Vagina (tissue), 2 donors: ENCODE measurements around the gene ACSF3. TPM values are rescaled to one million over a fixed set of nuclear protein-coding genes. Genes with fewer than 3 reads are reported as not detected.

ENCODE experiments used
- DNase-seq, 2 donors: peaks; one replicate each; pipeline ENCODE4 v3.0.0-alpha.2; 2017; ENCODE audit errors: extremely low spot score in 2 of 2
- H3K27ac ChIP-seq: fragments of 200-600 bp; sonication (generic); one replicate; pipeline ENCODE4 v1.5.1; 2019
- H3K27me3 ChIP-seq: fragments of 200-600 bp; sonication (generic); one replicate; pipeline ENCODE4 v1.5.1; 2019
- H3K36me3 ChIP-seq, 2 donors: fragments of 200-600 bp; sonication (generic); one replicate each; pipeline ENCODE4 v1.5.1; 2017 to 2019
- H3K4me1 ChIP-seq: fragments of 200-600 bp; sonication (generic); one replicate; pipeline ENCODE4 v1.5.1; 2019
- H3K4me3 ChIP-seq, 2 donors: fragments of 200-600 bp; sonication (generic); 1 replicate in 1 of 2; 2 replicates in 1 of 2; pipeline ENCODE4 v1.5.1; 2016 to 2019
- H3K9me3 ChIP-seq: fragments of 200-600 bp; sonication (generic); one replicate; pipeline ENCODE4 v1.5.1; 2019
- POLR2A ChIP-seq, 2 donors: fragments of 450-650 bp; IDR thresholded peaks; one replicate each; pipeline ENCODE4 v1.6.1; 2017; ENCODE audit warnings: antibody characterized with exemption in 2 of 2, mild to moderate bottlenecking in 2 of 2, moderate library complexity in 2 of 2
- POLR2AphosphoS5 ChIP-seq, 2 donors: sonication (generic); formaldehyde crosslinking; IDR thresholded peaks; one replicate each; pipeline ENCODE4 v1.9.0; 2017; ENCODE audit warnings: antibody characterized with exemption in 2 of 2, mild to moderate bottlenecking in 2 of 2, low read depth in 1 of 2; ENCODE audit not compliant: insufficient read depth in 1 of 2
- intact Hi-C: fragments of 100-400 bp; cut with DNase I; formaldehyde crosslinking; loops from one replicate; pipeline ENCODE4 v1.15.1; 2023
- total RNA-seq: library from RNA; depleted of rRNA; stranded (reverse); fragments of >200 nt; gene quantifications from one replicate; pipeline ENCODE4 v1.2.3, GENCODE V29; 2016
- TF ChIP-seq, protein P1 (sequence below), 3 experiments: fragments of 450-650 bp in 2 of 3; fragments of 200-600 bp in 1 of 3; sonication (generic) in 1 of 3; IDR thresholded peaks; one replicate each; pipeline ENCODE4 v1.5.1; 2017 to 2019; ENCODE audit warnings: antibody characterized with exemption in 3 of 3, mild to moderate bottlenecking in 2 of 3, moderate library complexity in 2 of 3

The ACSF3 gene
- total RNA-seq, 1 donor from 2014 or later: 23.3 TPM

DNA sequence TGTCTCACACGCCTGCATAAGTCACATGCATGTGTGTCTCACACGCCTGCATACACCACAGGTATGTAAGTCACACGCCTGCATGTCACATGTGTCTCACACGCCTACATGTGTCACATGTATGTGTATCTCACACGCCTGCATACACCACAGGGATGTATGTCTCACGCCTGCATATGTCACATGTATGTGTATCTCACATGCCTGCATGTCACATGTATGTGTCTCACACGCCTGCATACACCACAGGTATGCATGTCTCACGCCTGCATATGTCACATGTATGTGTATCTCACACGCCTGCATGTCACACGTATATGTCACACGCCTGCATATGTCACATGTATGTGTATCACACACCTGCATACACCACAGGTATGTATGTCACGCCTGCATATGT, 64.1 kb downstream of the ACSF3 start:
- no peaks in the 10 kb centered on the region for H3K9me3 ChIP-seq
- no peak overlapping the region for H3K27ac ChIP-seq
- intact Hi-C loops: no loop called here
- no peaks in the 10 kb centered on the region for H3K36me3 ChIP-seq
- no peak for DNase-seq
- peaks cover 37% of the 10 kb centered on the region for H3K4me1 ChIP-seq
- TF ChIP-seq, protein P1, sequence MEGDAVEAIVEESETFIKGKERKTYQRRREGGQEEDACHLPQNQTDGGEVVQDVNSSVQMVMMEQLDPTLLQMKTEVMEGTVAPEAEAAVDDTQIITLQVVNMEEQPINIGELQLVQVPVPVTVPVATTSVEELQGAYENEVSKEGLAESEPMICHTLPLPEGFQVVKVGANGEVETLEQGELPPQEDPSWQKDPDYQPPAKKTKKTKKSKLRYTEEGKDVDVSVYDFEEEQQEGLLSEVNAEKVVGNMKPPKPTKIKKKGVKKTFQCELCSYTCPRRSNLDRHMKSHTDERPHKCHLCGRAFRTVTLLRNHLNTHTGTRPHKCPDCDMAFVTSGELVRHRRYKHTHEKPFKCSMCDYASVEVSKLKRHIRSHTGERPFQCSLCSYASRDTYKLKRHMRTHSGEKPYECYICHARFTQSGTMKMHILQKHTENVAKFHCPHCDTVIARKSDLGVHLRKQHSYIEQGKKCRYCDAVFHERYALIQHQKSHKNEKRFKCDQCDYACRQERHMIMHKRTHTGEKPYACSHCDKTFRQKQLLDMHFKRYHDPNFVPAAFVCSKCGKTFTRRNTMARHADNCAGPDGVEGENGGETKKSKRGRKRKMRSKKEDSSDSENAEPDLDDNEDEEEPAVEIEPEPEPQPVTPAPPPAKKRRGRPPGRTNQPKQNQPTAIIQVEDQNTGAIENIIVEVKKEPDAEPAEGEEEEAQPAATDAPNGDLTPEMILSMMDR (IDR thresholded peaks at IDR 0.05): no peak
- no peaks in the 10 kb centered on the region for H3K27me3 ChIP-seq
- no peak overlapping the region for H3K4me3 ChIP-seq

DNA sequence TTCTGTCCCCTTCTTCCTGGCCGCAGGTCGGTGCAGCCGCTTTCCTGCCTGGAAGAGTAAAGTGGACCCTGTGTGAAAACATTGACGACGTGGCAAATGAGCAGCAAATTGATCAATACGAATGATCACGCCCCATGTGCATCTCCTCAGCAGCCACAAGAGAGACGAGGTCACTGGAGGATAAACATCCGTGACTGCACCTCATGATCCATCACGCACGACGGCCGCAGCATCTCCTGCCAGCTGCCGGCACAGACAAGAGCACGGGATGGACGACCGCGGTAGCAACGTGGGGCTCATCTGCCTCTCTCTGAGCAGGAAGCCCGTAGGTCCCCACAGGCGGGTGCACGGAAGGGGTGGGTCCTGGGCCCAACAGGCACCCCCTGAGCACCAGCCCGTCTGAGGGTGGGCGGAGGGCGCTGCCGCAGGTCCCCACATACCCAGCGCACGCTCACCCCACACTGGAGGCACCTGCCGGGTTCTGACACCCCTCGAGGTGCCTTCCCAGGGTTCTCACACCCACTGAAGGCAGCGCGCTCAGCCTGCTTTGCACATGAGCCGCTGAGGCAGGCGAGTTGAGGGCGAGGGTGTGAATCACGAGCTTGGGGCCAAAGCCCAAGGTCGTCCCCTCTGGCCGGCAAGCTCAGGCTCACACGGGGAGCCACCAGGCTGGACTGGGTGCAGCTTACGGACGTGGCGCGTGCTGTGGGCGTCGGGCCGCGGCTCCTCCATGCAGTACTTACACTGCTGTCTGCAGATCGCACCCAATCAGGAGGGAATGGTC, 65.6 kb downstream of the ACSF3 start:
- DNase-seq: no peak
- intact Hi-C loops: no loop called here
- no peaks in the 10 kb centered on the region for H3K9me3 ChIP-seq
- peaks cover 30% of the 10 kb centered on the region for H3K4me1 ChIP-seq
- no peaks in the 10 kb centered on the region for H3K27me3 ChIP-seq
- H3K27ac ChIP-seq: no peak overlapping the region
- no peak overlapping the region for H3K4me3 ChIP-seq
- TF ChIP-seq POLR2A (IDR thresholded peaks at IDR 0.05) (no peak), POLR2AphosphoS5 (IDR thresholded peaks at IDR 0.05; ENCODE audit: insufficient read depth in 1 of 2, low read depth in 1 of 2) (no peak)
- TF ChIP-seq, protein P1 (IDR thresholded peaks at IDR 0.05): no peak
- H3K36me3 ChIP-seq: no peaks in the 10 kb centered on the region

DNA sequence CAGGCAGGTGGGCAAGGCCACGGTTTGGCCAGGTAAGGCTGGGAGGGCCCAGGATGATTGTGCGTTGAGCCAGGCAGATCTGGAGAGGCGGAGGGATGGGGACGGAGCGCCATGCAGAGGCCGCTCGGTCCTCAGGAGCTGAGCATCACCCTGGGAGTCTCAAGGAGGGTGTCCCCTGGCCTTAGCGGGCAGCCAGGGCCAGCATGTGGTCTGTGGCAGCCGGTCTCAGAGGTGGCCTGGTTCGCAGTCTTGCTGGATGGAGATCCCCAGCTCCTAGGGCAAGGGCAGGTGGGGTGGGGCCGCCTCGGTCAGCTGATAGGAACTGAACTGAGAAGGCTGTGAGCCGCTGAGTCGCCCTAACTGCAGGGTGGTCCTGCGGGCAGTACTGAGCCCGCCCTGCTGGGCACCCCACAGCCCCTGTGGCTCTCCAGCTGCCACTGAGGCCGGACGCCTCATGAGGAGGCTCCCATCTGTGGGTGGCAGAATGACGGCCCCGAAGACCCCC, 66.2 kb downstream of the ACSF3 start:
- Histone ChIP-seq H3K4me1 (peaks cover 28% of the 10 kb centered on the region), H3K4me3 (no peak overlapping the region), H3K9me3 (no peaks in the 10 kb centered on the region), H3K27me3 (no peaks in the 10 kb centered on the region), H3K27ac (no peak overlapping the region), H3K36me3 (no peaks in the 10 kb centered on the region)
- TF ChIP-seq, protein P1 (IDR thresholded peaks at IDR 0.05): no peak
- TF ChIP-seq POLR2A (IDR thresholded peaks at IDR 0.05): no peak
- TF ChIP-seq POLR2AphosphoS5 (IDR thresholded peaks at IDR 0.05; ENCODE audit: insufficient read depth in 1 of 2, low read depth in 1 of 2): no peak
- intact Hi-C loops: no loop called here
- no peak for DNase-seq

DNA sequence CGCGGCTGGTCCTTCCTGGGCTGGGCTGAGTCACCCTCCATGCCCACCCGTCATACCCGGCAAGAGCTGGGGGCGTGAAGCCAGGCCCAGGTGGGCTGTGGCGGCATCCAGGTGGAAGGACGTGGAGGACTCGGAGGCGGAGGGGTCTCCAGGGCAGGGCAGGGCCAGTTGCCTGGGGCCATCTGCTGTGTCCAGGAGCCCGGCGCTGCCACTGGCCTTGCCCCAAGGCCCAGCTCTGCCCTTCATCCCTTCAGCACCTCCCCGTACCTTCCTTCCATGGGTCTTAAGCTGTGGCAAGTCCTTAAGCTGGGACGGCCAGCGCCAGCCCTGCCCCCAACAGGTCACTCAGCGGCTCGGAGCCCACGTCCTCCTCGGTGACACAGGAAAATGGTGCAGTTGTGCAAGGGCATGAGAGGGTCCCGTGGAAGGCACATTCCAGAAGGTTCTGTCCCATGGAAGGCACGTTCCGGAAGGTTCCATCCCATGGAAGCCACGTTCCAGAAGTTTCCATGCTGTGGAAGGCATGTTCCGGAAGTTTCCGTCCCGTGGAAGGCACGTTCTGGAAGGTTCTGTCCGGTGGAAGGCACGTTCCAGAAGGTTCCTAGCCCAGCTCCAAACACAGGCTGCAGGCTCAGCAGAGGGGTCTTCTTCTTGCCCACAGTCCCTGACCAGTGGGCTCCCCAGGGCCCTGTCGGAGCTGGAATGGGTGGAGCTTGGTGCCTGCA, 67.5 kb downstream of the ACSF3 start:
- Histone ChIP-seq H3K9me3 (no peaks in the 10 kb centered on the region), H3K27ac (no peak overlapping the region), H3K4me3 (no peak overlapping the region), H3K4me1 (peaks cover 16% of the 10 kb centered on the region), H3K27me3 (no peaks in the 10 kb centered on the region), H3K36me3 (no peaks in the 10 kb centered on the region)
- TF ChIP-seq POLR2AphosphoS5 (IDR thresholded peaks at IDR 0.05; ENCODE audit: insufficient read depth in 1 of 2, low read depth in 1 of 2) (no peak), POLR2A (IDR thresholded peaks at IDR 0.05) (no peak)
- TF ChIP-seq, protein P1 (IDR thresholded peaks at IDR 0.05): no peak
- intact Hi-C loops: no loop called here
- DNase-seq: no peak
